ENCODE data around the gene PRSS36. TPM values are rescaled to one million over a fixed set of nuclear protein-coding genes. Genes with fewer than 3 reads are reported as not detected.
A peak's percentile ranks its signal among the peaks of the same experiment; 100 is the strongest.

PRSS36 gene
- total and polyA plus RNA-seq, 9 of the 15 experiments (the other 6 are each of a cell fraction or from before 2014, with no cell fraction given), result 0.09 to 1.2 (median 0.54) TPM; not detected in 2

GRCh38 chr16:31179747-31180459, 30.0 kb upstream of the PRSS36 start, which contains the start of gene FUS (continued):
- TF ChIP-seq POLR2AphosphoS5 (IDR thresholded peaks at IDR 0.05; ENCODE audit: control insufficient read depth, insufficient read depth, low read depth, low read length) (peak; percentile 99), HDAC6 (IDR thresholded peaks at IDR 0.05; ENCODE audit: low read depth, low read length) (peak; percentile 83; the same call in 1 of the 2 replicates), ZBTB43 (CRISPR knock-in tag; IDR thresholded peaks at IDR 0.05) (peak; percentile 92), YBX1 (IDR thresholded peaks at IDR 0.05) (no peak), ZNF395 (CRISPR knock-in tag; IDR thresholded peaks at IDR 0.05) (no peak; the same call in 1 of the 2 replicates), DPF2 (IDR thresholded peaks at IDR 0.05) (no peak), TRIM28 (IDR thresholded peaks at IDR 0.05) (no peak; the same call in 1 of the 2 replicates), ZEB2 (IDR thresholded peaks at IDR 0.05) (peak; percentile 51), ZNF408 (CRISPR knock-in tag; IDR thresholded peaks at IDR 0.05; ENCODE audit: low read depth) (no peak), OTX1 (CRISPR knock-in tag; IDR thresholded peaks at IDR 0.05) (no peak), ATF2 (CRISPR knock-in tag; IDR thresholded peaks at IDR 0.05) (peak; percentile 75; the same call in 1 of the 2 replicates), HIVEP1 (CRISPR knock-in tag; IDR thresholded peaks at IDR 0.05) (no peak), ZNF639 (CRISPR knock-in tag; conservative IDR thresholded peaks at IDR 0.05 in 1 of 2, IDR thresholded peaks at IDR 0.05 in 1 of 2) (peak in 1 of 2 experiments; percentile 64; a peak in 1 of 4 replicates), ZNF217 (CRISPR knock-in tag; IDR thresholded peaks at IDR 0.05) (no peak)
- TF ChIP-seq, protein P1, sequence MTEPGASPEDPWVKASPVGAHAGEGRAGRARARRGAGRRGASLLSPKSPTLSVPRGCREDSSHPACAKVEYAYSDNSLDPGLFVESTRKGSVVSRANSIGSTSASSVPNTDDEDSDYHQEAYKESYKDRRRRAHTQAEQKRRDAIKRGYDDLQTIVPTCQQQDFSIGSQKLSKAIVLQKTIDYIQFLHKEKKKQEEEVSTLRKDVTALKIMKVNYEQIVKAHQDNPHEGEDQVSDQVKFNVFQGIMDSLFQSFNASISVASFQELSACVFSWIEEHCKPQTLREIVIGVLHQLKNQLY (CRISPR knock-in tag; conservative IDR thresholded peaks at IDR 0.05), result peak; percentile 68 to 71; a peak in 1 of 4 replicates
- TF ChIP-seq, protein P2, sequence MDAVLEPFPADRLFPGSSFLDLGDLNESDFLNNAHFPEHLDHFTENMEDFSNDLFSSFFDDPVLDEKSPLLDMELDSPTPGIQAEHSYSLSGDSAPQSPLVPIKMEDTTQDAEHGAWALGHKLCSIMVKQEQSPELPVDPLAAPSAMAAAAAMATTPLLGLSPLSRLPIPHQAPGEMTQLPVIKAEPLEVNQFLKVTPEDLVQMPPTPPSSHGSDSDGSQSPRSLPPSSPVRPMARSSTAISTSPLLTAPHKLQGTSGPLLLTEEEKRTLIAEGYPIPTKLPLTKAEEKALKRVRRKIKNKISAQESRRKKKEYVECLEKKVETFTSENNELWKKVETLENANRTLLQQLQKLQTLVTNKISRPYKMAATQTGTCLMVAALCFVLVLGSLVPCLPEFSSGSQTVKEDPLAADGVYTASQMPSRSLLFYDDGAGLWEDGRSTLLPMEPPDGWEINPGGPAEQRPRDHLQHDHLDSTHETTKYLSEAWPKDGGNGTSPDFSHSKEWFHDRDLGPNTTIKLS (IDR thresholded peaks at IDR 0.05; ENCODE audit: borderline replicate concordance, low read depth), result no peak

Data from K562 (cell line).